Common myeloid progenitor, CD34-positive (primary cell): Measurements from ENCODE around the gene DNASE1.

ENCODE experiments used
- CTCF ChIA-PET: fragments of 350-600 bp; sonication (Branson Sonifier 250); formaldehyde crosslinking; loops from one replicate; lab custom pipeline; 2021; ENCODE audit warnings: antibody characterized with exemption; lab: Charles Lee
- POLR2A ChIA-PET: fragments of 350-600 bp; sonication (Branson Sonifier 250); formaldehyde crosslinking; loops from one replicate; lab custom pipeline; 2021; ENCODE audit warnings: antibody characterized with exemption; lab: Charles Lee
- DNase-seq, 3 donors: peaks; one replicate each; pipeline versions ENCODE4 v3.0.0 to v3.0.0-alpha.2; 2013
- H3K27ac ChIP-seq, 2 experiments: 1 replicate in 1 of 2; 2 replicates in 1 of 2; pipeline ENCODE4 v1.7.0; 2013; ENCODE audit warnings: inconsistent platforms in 2 of 2, low read length in 2 of 2, mild to moderate bottlenecking in 2 of 2, low read depth in 1 of 2, moderate library complexity in 1 of 2; ENCODE audit not compliant: severe bottlenecking in 2 of 2, insufficient read depth in 1 of 2, poor library complexity in 1 of 2
- H3K27me3 ChIP-seq, 5 experiments: replicated peaks in 2 of 5; 1 replicate in 3 of 5; 2 replicates in 2 of 5; pipeline versions ENCODE4 v1.6.1 to v1.7.0; 2013; ENCODE audit warnings: low read length in 4 of 5, mild to moderate bottlenecking in 2 of 5, moderate library complexity in 2 of 5, inconsistent platforms in 1 of 5; ENCODE audit not compliant: insufficient read depth in 5 of 5, control insufficient read depth in 4 of 5
- H3K36me3 ChIP-seq, 4 experiments: 1 replicate in 2 of 4; 2 replicates in 2 of 4; pipeline versions ENCODE4 v1.6.1 to v1.7.0; 2013; ENCODE audit warnings: low read length in 3 of 4, control low read depth in 1 of 4, mild to moderate bottlenecking in 1 of 4; ENCODE audit not compliant: control insufficient read depth in 4 of 4, insufficient read depth in 4 of 4
- H3K4me1 ChIP-seq, 4 experiments: 1 replicate in 3 of 4; 2 replicates in 1 of 4; pipeline versions ENCODE4 v1.6.1 to v1.7.1; 2013; ENCODE audit warnings: low read length in 3 of 4, mild to moderate bottlenecking in 3 of 4, control low read depth in 1 of 4, inconsistent platforms in 1 of 4, moderate library complexity in 1 of 4; ENCODE audit not compliant: control insufficient read depth in 4 of 4, insufficient read depth in 4 of 4; ENCODE audit errors: control extremely low read depth in 1 of 4
- H3K4me3 ChIP-seq, 7 experiments: 1 replicate in 4 of 7; 2 replicates in 3 of 7; pipeline versions ENCODE4 v1.5.1 to v1.7.0; 2013; ENCODE audit warnings: mild to moderate bottlenecking in 7 of 7, low read length in 6 of 7, moderate library complexity in 6 of 7, inconsistent platforms in 2 of 7, low read depth in 2 of 7, control low read depth in 1 of 7; ENCODE audit not compliant: insufficient read depth in 4 of 7, control insufficient read depth in 1 of 7; ENCODE audit errors: extremely low read depth in 1 of 7
- H3K9me3 ChIP-seq, 5 experiments: 1 replicate in 4 of 5; 2 replicates in 1 of 5; pipeline versions ENCODE4 v1.6.1 to v1.7.1; 2013; ENCODE audit warnings: low read length in 4 of 5, mild to moderate bottlenecking in 2 of 5, inconsistent platforms in 1 of 5, low read depth in 1 of 5, moderate library complexity in 1 of 5; ENCODE audit not compliant: control insufficient read depth in 4 of 5, insufficient read depth in 2 of 5; ENCODE audit errors: control extremely low read depth in 1 of 5
- WGBS: methylation state at CpG from one replicate; pipeline ENCODE4 v1.1.5; 2013; ENCODE audit not compliant: insufficient coverage; 5-methylcytosine and 5-hydroxymethylcytosine counted together

Gene DNASE1

GRCh38 chr16:3694051-3694450, 39.6 kb downstream of the DNASE1 start:
- CTCF ChIA-PET = no interaction called here

GRCh38 chr16:3695610-3696369, 41.3 kb downstream of the DNASE1 start:
- H3K27ac ChIP-seq = no peak overlapping the region
- WGBS = 98% methylated on average over 15 of the region's 19 CpGs
- H3K27me3 ChIP-seq = peaks cover 0 to 57% (median 32%) of the 10 kb centered on the region in 5 experiments
- H3K9me3 ChIP-seq = no peaks in the 10 kb centered on the region
- DNase-seq = peak in 2 of 3 donors; percentile 22 to 30
- peaks cover 0 to 13% (median 4%) of the 10 kb centered on the region in 4 experiments for H3K36me3 ChIP-seq
- peaks cover 0 to 14% (median 8%) of the 10 kb centered on the region in 4 experiments for H3K4me1 ChIP-seq
- ChIA-PET POLR2A (no interaction called here), CTCF (interaction anchor here (0.6 kb wide), 1 partner anchor 28 kb away, joined by 3 read pairs; no protein-coding TSS in a partner anchor)
- H3K4me3 ChIP-seq = no peak overlapping the region

More at GRCh38 chr16:3694051-3694450, 39.6 kb downstream of the DNASE1 start:
- 99% methylated on average over 8 of the region's 9 CpGs for WGBS
- H3K4me1 ChIP-seq = peaks cover 0 to 8% (median 6%) of the 10 kb centered on the region in 4 experiments
- peaks cover 0 to 15% (median 6%) of the 10 kb centered on the region in 4 experiments for H3K36me3 ChIP-seq
- no peak overlapping the region for H3K4me3 ChIP-seq
- H3K27ac ChIP-seq = no peak overlapping the region
- no peak for DNase-seq
- POLR2A ChIA-PET = no interaction called here
- H3K27me3 ChIP-seq = peaks cover 0 to 56% (median 24%) of the 10 kb centered on the region in 5 experiments
- H3K9me3 ChIP-seq = no peaks in the 10 kb centered on the region

GRCh38 chr16:3696425-3697218, 42.1 kb downstream of the DNASE1 start:
- H3K27me3 ChIP-seq = peaks cover 0 to 59% (median 32%) of the 10 kb centered on the region in 5 experiments
- H3K27ac ChIP-seq = no peak overlapping the region
- peak; percentile 21 to 56 (median 30) for DNase-seq
- ChIA-PET CTCF (no interaction called here), POLR2A (no interaction called here)
- WGBS = 75% methylated on average over 10 of the region's 13 CpGs
- peaks cover 0 to 14% (median 8%) of the 10 kb centered on the region in 4 experiments for H3K4me1 ChIP-seq
- H3K4me3 ChIP-seq = no peak overlapping the region
- no peaks in the 10 kb centered on the region for H3K9me3 ChIP-seq
- peaks cover 0 to 15% (median 4%) of the 10 kb centered on the region in 4 experiments for H3K36me3 ChIP-seq

GRCh38 chr16:3698941-3699340, 44.5 kb downstream of the DNASE1 start:
- Histone ChIP-seq H3K27me3 (peaks cover 0 to 66% (median 33%) of the 10 kb centered on the region in 5 experiments), H3K9me3 (no peaks in the 10 kb centered on the region), H3K27ac (no peak overlapping the region), H3K4me3 (no peak overlapping the region), H3K4me1 (peaks cover 0 to 14% (median 8%) of the 10 kb centered on the region in 4 experiments), H3K36me3 (peaks cover 0 to 16% (median 5%) of the 10 kb centered on the region in 4 experiments)
- ChIA-PET POLR2A (interaction anchor here (0.6 kb wide), 1 partner anchor 70 kb away, joined by 3 read pairs; no protein-coding TSS in a partner anchor), CTCF (interaction anchor here (0.9 to 1.7 kb wide), 3 partner anchors 10 to 15 kb away, joined by 3 to 5 read pairs (median 4); no protein-coding TSS in a partner anchor)
- peak; percentile 92 to 98 (median 97) for DNase-seq
- 0% methylated on average over 1 of the region's 4 CpGs for WGBS

- WGBS = no CpG with 5 or more reads among the region's 4 CpGs
- Histone ChIP-seq H3K4me1 (peaks cover under 1 to 15% (median 10%) of the 10 kb centered on the region in 4 experiments), H3K27ac (no peak overlapping the region), H3K36me3 (peaks cover 0 to 8% (median 2%) of the 10 kb centered on the region in 4 experiments), H3K4me3 (no peak overlapping the region), H3K9me3 (no peaks in the 10 kb centered on the region), H3K27me3 (peaks cover 0 to 51% (median 26%) of the 10 kb centered on the region in 5 experiments)
- CTCF ChIA-PET = interaction anchor here (0.7 to 1.7 kb wide), 2 partner anchors 10 to 11 kb away, joined by 3 to 6 read pairs; no protein-coding TSS in a partner anchor
- no peak for DNase-seq
- POLR2A ChIA-PET = no interaction called here
These were observed 47.0 kb downstream of the DNASE1 start for GRCh38 chr16:3701531-3701930.

- POLR2A ChIA-PET = no interaction called here
These were observed 47.6 kb downstream of the DNASE1 start for GRCh38 chr16:3702082-3702481.

More at GRCh38 chr16:3702082-3702481, 47.6 kb downstream of the DNASE1 start:
- Histone ChIP-seq H3K27ac (no peak overlapping the region), H3K36me3 (peaks cover 0 to 8% (median 2%) of the 10 kb centered on the region in 4 experiments), H3K9me3 (no peaks in the 10 kb centered on the region), H3K4me3 (no peak overlapping the region), H3K4me1 (peaks cover 4 to 16% (median 11%) of the 10 kb centered on the region in 4 experiments), H3K27me3 (peaks cover 0 to 45% (median 22%) of the 10 kb centered on the region in 5 experiments)
- WGBS = 97% methylated on average over 7 of the region's 7 CpGs
- CTCF ChIA-PET = interaction anchor here (0.7 to 1.7 kb wide), 2 partner anchors 10 to 11 kb away, joined by 3 to 6 read pairs; no protein-coding TSS in a partner anchor
- DNase-seq = no peak
